Astrocyte of the cerebellum (primary cell): ENCODE measurements around the gene UBTD2.

Source experiments
- DNase-seq: peaks from one replicate; pipeline ENCODE4 v3.0.0-alpha.2; 2011; ENCODE audit warnings: low read depth
- H3K4me3 ChIP-seq: 2 replicates; pipeline ENCODE4 v1.5.1; 2011; ENCODE audit warnings: mild to moderate bottlenecking, low read depth, low read length, moderate library complexity
- CTCF ChIP-seq: IDR thresholded peaks from 2 replicates; pipeline ENCODE4 v1.5.1; 2012; ENCODE audit warnings: low read length, low read depth, moderate library complexity, mild to moderate bottlenecking; ENCODE audit errors: missing control alignments
- in situ Hi-C: cut with HindIII; loops from 2 replicates; pipeline ENCODE4 v1.10.0; 2017; ENCODE audit warnings: low sequenced_read_pairs

UBTD2 gene

GRCh38 chr5:172282272-172283019 is 1.1 kb downstream of the UBTD2 start:
- no peak for DNase-seq
- in situ Hi-C loops, result no loop called here
- TF ChIP-seq CTCF, result no peak
- peak overlapping the region; percentile 70 for H3K4me3 ChIP-seq

DNA sequence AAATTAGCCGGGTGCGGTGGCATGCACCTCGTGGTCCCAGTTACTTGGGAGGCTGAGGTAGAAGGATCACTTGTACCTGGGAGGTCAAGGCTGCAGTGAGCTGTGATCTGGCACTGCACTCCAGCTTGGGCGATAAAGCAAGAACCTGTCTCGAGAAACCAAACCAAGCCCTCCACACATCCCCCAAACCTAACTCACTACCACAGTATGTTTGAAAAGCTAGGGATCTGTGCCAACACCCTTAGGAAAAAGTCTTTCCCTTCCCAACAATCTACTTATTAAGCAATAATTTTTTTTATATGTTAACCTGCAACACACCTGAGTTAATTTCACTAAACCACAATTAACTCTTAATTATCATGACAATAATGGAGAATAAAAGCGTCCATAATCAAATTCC is 2.2 kb downstream of the UBTD2 start:
- in situ Hi-C loops, result no loop called here

DNA sequence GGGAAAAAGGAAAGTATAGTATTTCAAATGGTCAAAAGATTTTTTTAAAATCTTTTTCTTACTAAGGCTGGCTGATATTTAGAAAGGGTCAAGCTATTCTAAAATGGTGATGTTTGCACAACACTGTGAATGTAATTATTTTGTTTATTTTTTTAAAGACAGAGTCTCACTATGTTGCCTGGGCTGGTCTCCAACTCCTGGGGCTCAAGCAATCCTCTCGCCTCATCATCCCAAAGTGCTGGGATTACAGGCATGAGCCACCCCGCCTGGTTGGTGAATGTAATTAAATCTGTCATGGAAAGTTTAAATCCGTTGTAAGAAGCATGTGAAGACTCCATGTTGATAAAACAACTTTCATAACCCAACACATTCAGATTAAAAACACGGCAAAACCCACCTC is 2.6 kb downstream of the UBTD2 start:
- in situ Hi-C loops, result no loop called here
- H3K4me3 ChIP-seq, result peak overlapping the region; percentile 70
- peak; percentile 31 for DNase-seq
- TF ChIP-seq CTCF, result no peak

More for the DNA sequence above, 2.2 kb downstream of the UBTD2 start:
- DNase-seq, result no peak
- H3K4me3 ChIP-seq, result peak overlapping the region; percentile 70
- no peak for TF ChIP-seq CTCF

- no peak for DNase-seq
- TF ChIP-seq CTCF, result no peak
- in situ Hi-C loops, result no loop called here
- H3K4me3 ChIP-seq, result no peak overlapping the region
Observed at GRCh38 chr5:172280317-172280716, 3.2 kb downstream of the UBTD2 start.

DNA sequence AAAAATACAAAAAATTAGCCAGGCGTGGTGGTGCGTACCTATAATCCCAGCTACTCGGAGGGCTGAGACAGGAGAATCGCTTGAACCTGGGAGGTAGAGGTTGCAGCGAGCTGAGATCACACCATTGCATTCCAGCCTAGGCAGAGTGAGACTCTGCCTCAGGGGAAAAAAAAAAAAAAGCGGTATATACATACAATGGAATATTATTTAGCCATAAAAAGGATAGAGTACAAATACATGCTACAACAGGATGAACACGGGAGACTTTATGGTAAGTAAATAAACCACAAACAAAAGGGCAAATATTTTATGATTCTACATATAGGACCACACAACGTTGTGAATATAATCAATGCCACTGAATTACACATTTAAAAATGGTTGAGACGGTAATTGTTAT is 5.2 kb downstream of the UBTD2 start:
- TF ChIP-seq CTCF, result no peak
- in situ Hi-C loops, result no loop called here
- H3K4me3 ChIP-seq, result no peak overlapping the region
- no peak for DNase-seq

GRCh38 chr5:172276214-172276613 is 7.3 kb downstream of the UBTD2 start:
- in situ Hi-C loops, result no loop called here
- no peak for TF ChIP-seq CTCF
- no peak for DNase-seq
- H3K4me3 ChIP-seq, result no peak overlapping the region
